Thymus (tissue), 11 donors: ENCODE results near the gene PAF1. TPM values are rescaled to one million over a fixed set of nuclear protein-coding genes. Genes with fewer than 3 reads are reported as not detected.
"Not testable (repeated sequence)": the region's sequence is repeated elsewhere in the genome, so short reads cannot be mapped to it uniquely, and the experiment has no call there.

Source experiments
- DNase-seq, 9 donors: peaks; one replicate each; pipeline ENCODE4 v3.0.0-alpha.2; 2013; ENCODE audit warnings: low spot score in 9 of 9, low read depth in 6 of 9, missing footprints in 1 of 9
- H3K27ac ChIP-seq, 2 donors: one replicate each; pipeline ENCODE4 v1.5.1; 2013; ENCODE audit warnings: control low read depth in 1 of 2, low read depth in 1 of 2, low read length in 1 of 2, mild to moderate bottlenecking in 1 of 2, moderate library complexity in 1 of 2
- H3K27me3 ChIP-seq, 2 donors: one replicate each; pipeline ENCODE4 v1.5.1; 2013; ENCODE audit warnings: low read length in 1 of 2; ENCODE audit not compliant: control insufficient read depth in 2 of 2, insufficient read depth in 1 of 2
- H3K36me3 ChIP-seq, 2 donors: one replicate each; pipeline ENCODE4 v1.5.1; 2013; ENCODE audit warnings: low read length in 1 of 2, mild to moderate bottlenecking in 1 of 2, moderate library complexity in 1 of 2; ENCODE audit not compliant: control insufficient read depth in 2 of 2, insufficient read depth in 2 of 2
- H3K4me1 ChIP-seq, 2 donors: one replicate each; pipeline ENCODE4 v1.5.1; 2013; ENCODE audit warnings: low read length in 2 of 2; ENCODE audit not compliant: control insufficient read depth in 2 of 2, insufficient read depth in 2 of 2
- H3K4me3 ChIP-seq, 2 donors: one replicate each; pipeline ENCODE4 v1.5.1; 2013; ENCODE audit warnings: low read length in 2 of 2, control low read depth in 1 of 2, mild to moderate bottlenecking in 1 of 2
- H3K9me3 ChIP-seq, 2 donors: one replicate each; pipeline ENCODE4 v1.5.1; 2013; ENCODE audit warnings: low read length in 1 of 2, mild to moderate bottlenecking in 1 of 2; ENCODE audit not compliant: control insufficient read depth in 2 of 2, insufficient read depth in 1 of 2
- WGBS: extraction: QIAGEN DNeasy Blood & Tissue Kit; methylation state at CpG from one replicate; pipeline ENCODE4 v1.1.7; 2013; 5-methylcytosine and 5-hydroxymethylcytosine counted together
- polyA plus RNA-seq: library from polyadenylated mRNA; stranded (reverse); fragments of 200-250 nt; gene quantifications from one replicate; pipeline ENCODE4 v1.2.3, GENCODE V29; 2013
- total RNA-seq: library from RNA; stranded (reverse); fragments of 120-200 nt; gene quantifications from one replicate; pipeline ENCODE4 v1.2.4, GENCODE V29; 2013
- donor health status: healthy.

Gene PAF1
- total and polyA plus RNA-seq, 2 donors, result 33.4 to 40.1 TPM

GRCh38 chr19:39380521-39381502 lies 10.1 kb downstream of the PAF1 start:
- no peak for DNase-seq
- Histone ChIP-seq H3K4me1 (no peaks in the 10 kb centered on the region), H3K27ac (no peak overlapping the region), H3K27me3 (no peaks in the 10 kb centered on the region), H3K36me3 (peaks cover 87 to 95% of the 10 kb centered on the region in 2 donors), H3K4me3 (no peak overlapping the region), H3K9me3 (no peaks in the 10 kb centered on the region)
- 98% methylated on average over 17 of the region's 17 CpGs for WGBS

- no peaks in the 10 kb centered on the region for H3K4me1 ChIP-seq
- no peaks in the 10 kb centered on the region for H3K27me3 ChIP-seq
- no peak overlapping the region for H3K4me3 ChIP-seq
- H3K27ac ChIP-seq, result no peak overlapping the region
- 98% methylated on average over 14 of the region's 14 CpGs for WGBS
- H3K36me3 ChIP-seq, result peaks cover 87 to 95% of the 10 kb centered on the region in 2 donors
- DNase-seq, result no peak
- H3K9me3 ChIP-seq, result no peaks in the 10 kb centered on the region
Observed at GRCh38 chr19:39379865-39380396, 11.0 kb downstream of the PAF1 start.

GRCh38 chr19:39379366-39379765 lies 11.5 kb downstream of the PAF1 start:
- WGBS, result 96% methylated on average over 4 of the region's 4 CpGs
- H3K4me1 ChIP-seq, H3K9me3 ChIP-seq, H3K27ac ChIP-seq, DNase-seq, H3K4me3 ChIP-seq, H3K27me3 ChIP-seq: not testable (repeated sequence)
- H3K36me3 ChIP-seq, result peaks cover 85 to 94% of the 10 kb centered on the region in 2 donors

- no peaks in the 10 kb centered on the region for H3K27me3 ChIP-seq
- WGBS, result 96% methylated on average over 18 of the region's 18 CpGs
- H3K27ac ChIP-seq, result no peak overlapping the region
- no peak for DNase-seq
- no peak overlapping the region for H3K4me3 ChIP-seq
- H3K9me3 ChIP-seq, result no peaks in the 10 kb centered on the region
- H3K36me3 ChIP-seq, result peaks cover 78 to 87% of the 10 kb centered on the region in 2 donors
- no peaks in the 10 kb centered on the region for H3K4me1 ChIP-seq
Observed at GRCh38 chr19:39377373-39378362, 13.2 kb downstream of the PAF1 start.

GRCh38 chr19:39375929-39376328 lies 15.0 kb downstream of the PAF1 start:
- DNase-seq, result no peak
- no peaks in the 10 kb centered on the region for H3K9me3 ChIP-seq
- H3K27ac ChIP-seq, result no peak overlapping the region

GRCh38 chr19:39372941-39373340 lies 18.0 kb downstream of the PAF1 start:
- WGBS, result 91% methylated on average over 2 of the region's 2 CpGs
- Histone ChIP-seq H3K4me3 (no peak overlapping the region), H3K4me1 (no peaks in the 10 kb centered on the region), H3K9me3 (no peaks in the 10 kb centered on the region), H3K36me3 (peaks cover 70 to 75% of the 10 kb centered on the region in 2 donors), H3K27me3 (no peaks in the 10 kb centered on the region), H3K27ac (peak overlapping the region; percentile 45 to 71)
- DNase-seq, result no peak

More at GRCh38 chr19:39375929-39376328, 15.0 kb downstream of the PAF1 start:
- H3K36me3 ChIP-seq, result peaks cover 74 to 83% of the 10 kb centered on the region in 2 donors
- H3K4me3 ChIP-seq, result no peak overlapping the region
- H3K4me1 ChIP-seq, result no peaks in the 10 kb centered on the region
- H3K27me3 ChIP-seq, result no peaks in the 10 kb centered on the region

GRCh38 chr19:39372047-39372802 lies 18.7 kb downstream of the PAF1 start:
- H3K27ac ChIP-seq, result peak overlapping the region; percentile 45 to 71
- peaks cover 63 to 70% of the 10 kb centered on the region in 2 donors for H3K36me3 ChIP-seq
- H3K4me1 ChIP-seq, result no peaks in the 10 kb centered on the region
- DNase-seq, result no peak
- 82% methylated on average over 8 of the region's 8 CpGs for WGBS
- H3K27me3 ChIP-seq, result no peaks in the 10 kb centered on the region
- no peak overlapping the region for H3K4me3 ChIP-seq
- H3K9me3 ChIP-seq, result no peaks in the 10 kb centered on the region

GRCh38 chr19:39370735-39371134 lies 20.2 kb downstream of the PAF1 start:
- no peaks in the 10 kb centered on the region for H3K4me1 ChIP-seq
- no peak overlapping the region for H3K4me3 ChIP-seq
- H3K9me3 ChIP-seq, result no peaks in the 10 kb centered on the region
- no peak overlapping the region for H3K27ac ChIP-seq
- 97% methylated on average over 5 of the region's 5 CpGs for WGBS
- no peaks in the 10 kb centered on the region for H3K27me3 ChIP-seq
- no peak for DNase-seq
- peaks cover 52 to 62% of the 10 kb centered on the region in 2 donors for H3K36me3 ChIP-seq
